ENCODE results near the gene KCNF1.

GRCh38 chr2:10962004-10962403 is 50.3 kb downstream of the KCNF1 start:
- TF ChIP-seq, protein P1, sequence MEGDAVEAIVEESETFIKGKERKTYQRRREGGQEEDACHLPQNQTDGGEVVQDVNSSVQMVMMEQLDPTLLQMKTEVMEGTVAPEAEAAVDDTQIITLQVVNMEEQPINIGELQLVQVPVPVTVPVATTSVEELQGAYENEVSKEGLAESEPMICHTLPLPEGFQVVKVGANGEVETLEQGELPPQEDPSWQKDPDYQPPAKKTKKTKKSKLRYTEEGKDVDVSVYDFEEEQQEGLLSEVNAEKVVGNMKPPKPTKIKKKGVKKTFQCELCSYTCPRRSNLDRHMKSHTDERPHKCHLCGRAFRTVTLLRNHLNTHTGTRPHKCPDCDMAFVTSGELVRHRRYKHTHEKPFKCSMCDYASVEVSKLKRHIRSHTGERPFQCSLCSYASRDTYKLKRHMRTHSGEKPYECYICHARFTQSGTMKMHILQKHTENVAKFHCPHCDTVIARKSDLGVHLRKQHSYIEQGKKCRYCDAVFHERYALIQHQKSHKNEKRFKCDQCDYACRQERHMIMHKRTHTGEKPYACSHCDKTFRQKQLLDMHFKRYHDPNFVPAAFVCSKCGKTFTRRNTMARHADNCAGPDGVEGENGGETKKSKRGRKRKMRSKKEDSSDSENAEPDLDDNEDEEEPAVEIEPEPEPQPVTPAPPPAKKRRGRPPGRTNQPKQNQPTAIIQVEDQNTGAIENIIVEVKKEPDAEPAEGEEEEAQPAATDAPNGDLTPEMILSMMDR (conservative IDR thresholded peaks at IDR 0.05 in 1 of 2, IDR thresholded peaks at IDR 0.05 in 1 of 2; ENCODE audit: low read depth in 1 of 2, low read length in 2 of 2): no peak
- TF ChIP-seq EZH2 (IDR thresholded peaks at IDR 0.05; ENCODE audit: low read length, missing control alignments): no peak
